NCI-H774 (cell line): ENCODE measurements around the gene ADAMTS12.

Experiments used
- DNase-seq: peaks from one replicate; lab custom pipeline; 2025; lab: John Stamatoyannopoulos, UW

ADAMTS12 gene

GRCh38 chr5:33758737-33759136 is 133.1 kb downstream of the ADAMTS12 start:
- no peak for DNase-seq

DNA sequence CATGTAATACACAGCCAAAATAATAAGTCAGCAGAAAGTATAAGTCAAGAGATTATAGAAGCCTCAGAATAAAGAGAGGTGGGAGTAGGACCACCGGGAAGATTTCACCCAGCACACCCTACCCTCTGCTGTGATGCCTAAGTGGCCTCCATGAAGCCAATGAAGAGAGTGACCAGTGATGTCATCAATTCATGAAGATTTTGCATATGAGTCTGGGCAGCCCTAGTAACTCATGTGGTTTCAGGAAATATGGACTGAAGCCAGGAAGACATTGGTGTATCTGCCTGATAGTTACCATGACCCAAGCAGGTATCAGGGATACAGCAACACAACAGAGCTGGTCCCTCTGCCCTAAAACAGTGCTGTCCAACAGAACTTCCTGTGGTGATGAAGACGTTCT is 135.3 kb downstream of the ADAMTS12 start:
- no peak for DNase-seq

- DNase-seq: no peak
These were observed 136.6 kb downstream of the ADAMTS12 start for GRCh38 chr5:33755231-33755630.

- no peak for DNase-seq
These were observed 138.1 kb downstream of the ADAMTS12 start for GRCh38 chr5:33753704-33754103.

- no peak for DNase-seq
These were observed 143.0 kb downstream of the ADAMTS12 start for GRCh38 chr5:33748754-33749153.

DNA sequence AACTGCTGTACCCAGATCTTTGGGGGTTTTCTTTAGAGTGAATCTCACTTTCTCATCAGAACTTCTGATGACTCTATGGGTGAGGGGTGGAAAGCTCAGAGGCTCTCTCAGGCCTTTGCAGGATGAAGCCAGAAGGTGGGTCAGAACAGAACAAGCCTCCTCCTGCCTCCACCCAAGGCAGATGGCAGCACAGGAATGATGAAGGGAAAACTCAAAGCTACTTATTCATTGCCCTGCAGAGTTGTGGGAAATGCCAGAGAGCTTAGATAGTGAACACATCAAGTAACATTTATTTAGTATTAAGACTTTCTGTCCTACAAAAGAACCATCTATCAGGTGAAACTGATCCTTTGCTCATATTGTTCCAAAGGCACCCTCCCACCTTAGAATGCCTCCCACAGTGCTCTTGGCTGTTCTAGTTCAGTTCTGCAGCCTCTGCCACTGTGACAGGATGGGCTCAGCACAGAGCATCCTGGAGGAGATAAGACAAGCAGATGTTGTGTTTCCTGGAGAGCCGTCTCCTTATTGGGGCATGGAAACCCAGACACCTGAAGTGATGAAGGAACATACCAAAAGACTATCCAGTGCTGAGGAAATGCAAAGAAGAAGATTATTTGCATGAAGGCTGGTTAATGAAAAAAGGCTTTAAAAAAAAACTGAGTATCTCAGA is 146.6 kb downstream of the ADAMTS12 start:
- no peak for DNase-seq

GRCh38 chr5:33743099-33743498 is 148.7 kb downstream of the ADAMTS12 start:
- no peak for DNase-seq

- no peak for DNase-seq
These were observed 149.6 kb downstream of the ADAMTS12 start for GRCh38 chr5:33742181-33742580.

DNA sequence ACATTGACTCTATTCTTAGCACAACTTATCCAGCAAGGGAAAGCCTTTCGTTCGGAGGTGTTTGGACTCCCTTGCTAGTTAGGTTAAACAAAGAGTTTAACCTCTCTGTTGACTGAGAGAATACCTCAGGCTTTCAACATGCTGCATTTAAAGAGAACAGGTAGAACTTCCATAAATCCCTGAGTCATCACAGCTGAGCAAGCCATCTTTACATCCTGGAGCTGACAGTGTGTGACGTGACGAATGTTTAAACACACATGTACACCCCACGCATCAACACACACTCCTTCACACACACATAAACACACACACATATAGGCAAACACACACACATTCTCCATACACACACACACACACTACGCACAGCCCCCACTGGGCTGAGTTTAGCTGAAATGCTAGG is 152.8 kb downstream of the ADAMTS12 start:
- DNase-seq: no peak

GRCh38 chr5:33738097-33738496 is 153.7 kb downstream of the ADAMTS12 start:
- no peak for DNase-seq

DNA sequence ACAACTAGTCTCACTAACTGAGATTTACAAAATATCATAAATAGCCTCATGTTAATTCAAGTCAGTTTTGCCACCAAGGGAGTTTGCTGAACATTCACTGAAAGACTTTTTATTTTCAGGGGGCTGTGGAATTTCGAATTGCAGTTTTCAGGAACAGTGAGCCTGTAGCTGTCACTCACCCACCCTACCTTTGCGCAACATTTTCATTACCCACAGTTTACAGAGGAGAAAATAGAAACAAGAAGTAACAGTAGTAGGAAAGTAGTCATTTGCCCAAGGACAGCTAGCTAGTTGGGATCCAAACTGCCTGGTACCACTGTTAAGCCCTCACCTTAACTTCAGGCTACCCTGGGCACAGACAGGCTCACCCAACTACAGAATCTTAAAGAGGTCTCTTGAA is 154.1 kb downstream of the ADAMTS12 start:
- DNase-seq: no peak

DNA sequence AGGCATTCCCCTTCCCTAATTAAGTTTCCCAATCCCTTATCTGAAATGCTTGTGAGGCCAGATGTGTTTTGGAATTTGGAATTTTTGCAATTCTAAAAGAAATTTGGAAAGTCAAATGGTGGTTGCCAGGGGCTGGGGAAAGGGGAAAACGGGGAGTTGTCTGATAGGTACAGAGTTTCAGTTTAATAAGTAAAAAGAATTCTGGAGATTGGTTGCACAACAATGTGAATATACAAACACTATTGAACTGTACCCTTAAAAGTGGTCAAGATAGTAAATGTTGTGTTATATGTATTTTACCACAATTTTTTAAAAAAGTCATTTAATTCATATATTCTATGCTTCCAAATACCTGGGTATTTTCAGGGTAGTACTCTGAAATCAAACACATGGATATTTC is 154.5 kb downstream of the ADAMTS12 start:
- DNase-seq: no peak

GRCh38 chr5:33736510-33736909 is 155.3 kb downstream of the ADAMTS12 start:
- DNase-seq: no peak

GRCh38 chr5:33735072-33735471 is 156.7 kb downstream of the ADAMTS12 start:
- DNase-seq: no peak

- DNase-seq: no peak
These were observed 157.3 kb downstream of the ADAMTS12 start for GRCh38 chr5:33734537-33734936.

- no peak for DNase-seq
These were observed 158.6 kb downstream of the ADAMTS12 start for GRCh38 chr5:33733225-33733624.

GRCh38 chr5:33726422-33727165 is 165.2 kb downstream of the ADAMTS12 start:
- DNase-seq: no peak

DNA sequence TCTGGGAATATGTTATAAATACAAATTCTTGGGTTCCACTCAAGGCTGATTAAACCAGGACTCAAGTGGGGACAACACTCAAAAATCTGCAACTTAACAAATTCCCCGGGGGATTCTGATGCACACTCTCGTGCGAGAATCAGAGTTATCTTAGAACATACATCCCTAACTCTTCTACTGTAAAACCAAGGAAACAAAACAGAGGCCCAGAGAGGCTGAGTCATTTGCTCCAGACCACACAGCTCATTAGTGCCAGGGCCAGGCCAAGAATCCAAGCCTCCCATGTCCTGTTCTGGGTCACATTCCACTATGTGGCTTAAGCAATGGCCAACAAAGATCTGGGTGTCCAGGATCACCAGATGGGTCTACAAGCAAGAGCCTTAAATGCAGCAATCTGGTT is 166.0 kb downstream of the ADAMTS12 start:
- DNase-seq: no peak

DNA sequence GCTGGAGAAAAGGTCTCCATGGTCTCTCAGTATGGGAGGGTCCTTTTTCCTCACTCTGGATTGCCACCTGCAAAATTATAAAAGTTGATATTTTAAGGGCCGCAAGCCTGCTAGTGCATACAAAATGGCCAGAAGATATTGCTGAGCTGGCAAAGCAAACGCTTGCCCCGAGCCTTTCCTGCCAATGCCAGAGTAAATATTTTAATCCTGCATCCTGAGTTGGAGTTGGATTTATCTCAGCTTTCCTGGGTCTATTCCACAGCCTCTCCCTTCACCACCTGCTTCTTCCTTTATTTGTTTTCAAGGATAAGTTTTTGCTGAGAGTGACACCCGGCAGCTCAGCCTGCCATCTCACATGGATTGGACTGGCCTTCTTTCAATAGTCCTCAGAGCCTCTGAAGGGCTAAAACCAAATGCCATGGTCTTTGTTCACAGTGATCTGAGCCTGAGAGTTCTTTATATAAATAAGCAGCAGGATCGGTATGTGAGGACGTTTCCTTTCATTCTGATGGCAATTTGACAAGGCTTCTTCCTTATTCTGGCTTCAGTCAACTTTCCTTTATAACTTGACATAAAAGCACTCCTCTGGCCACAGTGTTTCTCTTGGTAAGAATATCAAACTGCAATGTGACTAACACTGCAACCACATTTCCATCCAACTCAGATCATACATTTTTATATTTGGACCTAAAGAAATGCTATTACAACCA is 170.1 kb downstream of the ADAMTS12 start:
- DNase-seq: no peak

GRCh38 chr5:33720176-33720575 is 171.6 kb downstream of the ADAMTS12 start:
- no peak for DNase-seq

- DNase-seq: no peak
These were observed 172.0 kb downstream of the ADAMTS12 start for GRCh38 chr5:33719769-33720168.

- no peak for DNase-seq
These were observed 176.1 kb downstream of the ADAMTS12 start for GRCh38 chr5:33715661-33716060.

- DNase-seq: no peak
These were observed 178.5 kb downstream of the ADAMTS12 start for GRCh38 chr5:33713136-33713765.
